Osteocyte (in vitro differentiated cells): ENCODE results near the gene MRPL27. TPM values are rescaled to one million over a fixed set of nuclear protein-coding genes. Genes with fewer than 3 reads are reported as not detected.

ENCODE experiments used
- DNase-seq: peaks from one replicate; pipeline ENCODE4 v3.0.0; 2021; ENCODE audit warnings: mixed read lengths; ENCODE audit not compliant: unreplicated experiment; ENCODE audit errors: extremely low spot score
- H3K27ac Mint-ChIP-seq: one replicate; pipeline ENCODE4 v1.8.0; 2021; ENCODE audit warnings: mild to moderate bottlenecking, mixed read lengths; ENCODE audit not compliant: unreplicated experiment
- H3K27me3 Mint-ChIP-seq: one replicate; pipeline ENCODE4 v1.8.0; 2021; ENCODE audit warnings: mixed read lengths; ENCODE audit not compliant: unreplicated experiment
- H3K36me3 Mint-ChIP-seq: one replicate; pipeline ENCODE4 v1.8.0; 2021; ENCODE audit warnings: mixed read lengths; ENCODE audit not compliant: unreplicated experiment
- H3K4me1 Mint-ChIP-seq: one replicate; pipeline ENCODE4 v1.8.0; 2021; ENCODE audit warnings: mixed read lengths; ENCODE audit not compliant: unreplicated experiment
- H3K4me3 Mint-ChIP-seq: one replicate; pipeline ENCODE4 v1.8.0; 2021; ENCODE audit warnings: mild to moderate bottlenecking, moderate library complexity, mixed read lengths; ENCODE audit not compliant: unreplicated experiment
- H3K9me3 Mint-ChIP-seq: one replicate; pipeline ENCODE4 v1.8.0; 2021; ENCODE audit warnings: mixed read lengths; ENCODE audit not compliant: unreplicated experiment
- CTCF ChIP-seq: fragments of 200-600 bp; sonication (generic); IDR thresholded peaks from 2 replicates; pipeline ENCODE4 v1.5.0; 2021; ENCODE audit warnings: antibody characterized with exemption, mild to moderate bottlenecking, moderate library complexity
- total RNA-seq: library from RNA; stranded (reverse); gene quantifications from 2 replicates; pipeline ENCODE4 v1.2.1, GENCODE V29; 2021

MRPL27 gene
- total RNA-seq, 1 donor from 2014 or later = 54.5 TPM

GRCh38 chr17:50381920-50382319 is 8.9 kb upstream of the MRPL27 start:
- TF ChIP-seq CTCF = no peak
- Mint-ChIP-seq H3K9me3 (no peaks in the 10 kb centered on the region), H3K36me3 (peaks cover 39% of the 10 kb centered on the region), H3K27me3 (no peaks in the 10 kb centered on the region), H3K4me1 (peaks cover 14% of the 10 kb centered on the region), H3K4me3 (no peak overlapping the region), H3K27ac (no peak overlapping the region)
- DNase-seq = no peak

- no peaks in the 10 kb centered on the region for H3K27me3 Mint-ChIP-seq
- H3K9me3 Mint-ChIP-seq = no peaks in the 10 kb centered on the region
- peaks cover 33% of the 10 kb centered on the region for H3K36me3 Mint-ChIP-seq
- no peak for TF ChIP-seq CTCF
- no peak overlapping the region for H3K4me3 Mint-ChIP-seq
- DNase-seq = no peak
- H3K4me1 Mint-ChIP-seq = peaks cover 8% of the 10 kb centered on the region
- peak overlapping the region; percentile 7 for H3K27ac Mint-ChIP-seq
These were observed 8.4 kb upstream of the MRPL27 start for GRCh38 chr17:50381260-50381815.

- no peaks in the 10 kb centered on the region for H3K27me3 Mint-ChIP-seq
- no peak overlapping the region for H3K4me3 Mint-ChIP-seq
- H3K36me3 Mint-ChIP-seq = peaks cover 30% of the 10 kb centered on the region
- peaks cover 2% of the 10 kb centered on the region for H3K4me1 Mint-ChIP-seq
- DNase-seq = no peak
- peak overlapping the region; percentile 7 for H3K27ac Mint-ChIP-seq
- H3K9me3 Mint-ChIP-seq = no peaks in the 10 kb centered on the region
- TF ChIP-seq CTCF = no peak
These were observed 7.6 kb upstream of the MRPL27 start for GRCh38 chr17:50380369-50381259.

- DNase-seq = no peak
These were observed 6.6 kb upstream of the MRPL27 start for GRCh38 chr17:50379351-50380132.

More at GRCh38 chr17:50379351-50380132, 6.6 kb upstream of the MRPL27 start:
- no peaks in the 10 kb centered on the region for H3K9me3 Mint-ChIP-seq
- H3K27me3 Mint-ChIP-seq = no peaks in the 10 kb centered on the region
- no peak overlapping the region for H3K4me3 Mint-ChIP-seq
- H3K36me3 Mint-ChIP-seq = peaks cover 19% of the 10 kb centered on the region
- H3K27ac Mint-ChIP-seq = no peak overlapping the region
- no peak for TF ChIP-seq CTCF
- no peaks in the 10 kb centered on the region for H3K4me1 Mint-ChIP-seq
